Vagina (tissue), 2 donors: ENCODE measurements around the gene TMIGD2. TPM values are rescaled to one million over a fixed set of nuclear protein-coding genes. Genes with fewer than 3 reads are reported as not detected.

Source experiments
- DNase-seq, 2 donors: peaks; one replicate each; pipeline ENCODE4 v3.0.0-alpha.2; 2017; ENCODE audit errors: extremely low spot score in 2 of 2
- H3K27ac ChIP-seq: fragments of 200-600 bp; sonication (generic); one replicate; pipeline ENCODE4 v1.5.1; 2019
- H3K27me3 ChIP-seq: fragments of 200-600 bp; sonication (generic); one replicate; pipeline ENCODE4 v1.5.1; 2019
- H3K36me3 ChIP-seq, 2 donors: fragments of 200-600 bp; sonication (generic); one replicate each; pipeline ENCODE4 v1.5.1; 2017 to 2019
- H3K4me1 ChIP-seq: fragments of 200-600 bp; sonication (generic); one replicate; pipeline ENCODE4 v1.5.1; 2019
- H3K4me3 ChIP-seq, 2 donors: fragments of 200-600 bp; sonication (generic); 1 replicate in 1 of 2; 2 replicates in 1 of 2; pipeline ENCODE4 v1.5.1; 2016 to 2019
- H3K9me3 ChIP-seq: fragments of 200-600 bp; sonication (generic); one replicate; pipeline ENCODE4 v1.5.1; 2019
- POLR2A ChIP-seq, 2 donors: fragments of 450-650 bp; IDR thresholded peaks; one replicate each; pipeline ENCODE4 v1.6.1; 2017; ENCODE audit warnings: antibody characterized with exemption in 2 of 2, mild to moderate bottlenecking in 2 of 2, moderate library complexity in 2 of 2
- POLR2AphosphoS5 ChIP-seq, 2 donors: sonication (generic); formaldehyde crosslinking; IDR thresholded peaks; one replicate each; pipeline ENCODE4 v1.9.0; 2017; ENCODE audit warnings: antibody characterized with exemption in 2 of 2, mild to moderate bottlenecking in 2 of 2, low read depth in 1 of 2; ENCODE audit not compliant: insufficient read depth in 1 of 2
- intact Hi-C: fragments of 100-400 bp; cut with DNase I; formaldehyde crosslinking; loops from one replicate; pipeline ENCODE4 v1.15.1; 2023
- total RNA-seq: library from RNA; depleted of rRNA; stranded (reverse); fragments of >200 nt; gene quantifications from one replicate; pipeline ENCODE4 v1.2.3, GENCODE V29; 2016
- TF ChIP-seq, protein P1 (sequence below), 3 experiments: fragments of 450-650 bp in 2 of 3; fragments of 200-600 bp in 1 of 3; sonication (generic) in 1 of 3; IDR thresholded peaks; one replicate each; pipeline ENCODE4 v1.5.1; 2017 to 2019; ENCODE audit warnings: antibody characterized with exemption in 3 of 3, mild to moderate bottlenecking in 2 of 3, moderate library complexity in 2 of 3

TMIGD2 gene
- total RNA-seq, 1 donor from 2014 or later = not detected

DNA sequence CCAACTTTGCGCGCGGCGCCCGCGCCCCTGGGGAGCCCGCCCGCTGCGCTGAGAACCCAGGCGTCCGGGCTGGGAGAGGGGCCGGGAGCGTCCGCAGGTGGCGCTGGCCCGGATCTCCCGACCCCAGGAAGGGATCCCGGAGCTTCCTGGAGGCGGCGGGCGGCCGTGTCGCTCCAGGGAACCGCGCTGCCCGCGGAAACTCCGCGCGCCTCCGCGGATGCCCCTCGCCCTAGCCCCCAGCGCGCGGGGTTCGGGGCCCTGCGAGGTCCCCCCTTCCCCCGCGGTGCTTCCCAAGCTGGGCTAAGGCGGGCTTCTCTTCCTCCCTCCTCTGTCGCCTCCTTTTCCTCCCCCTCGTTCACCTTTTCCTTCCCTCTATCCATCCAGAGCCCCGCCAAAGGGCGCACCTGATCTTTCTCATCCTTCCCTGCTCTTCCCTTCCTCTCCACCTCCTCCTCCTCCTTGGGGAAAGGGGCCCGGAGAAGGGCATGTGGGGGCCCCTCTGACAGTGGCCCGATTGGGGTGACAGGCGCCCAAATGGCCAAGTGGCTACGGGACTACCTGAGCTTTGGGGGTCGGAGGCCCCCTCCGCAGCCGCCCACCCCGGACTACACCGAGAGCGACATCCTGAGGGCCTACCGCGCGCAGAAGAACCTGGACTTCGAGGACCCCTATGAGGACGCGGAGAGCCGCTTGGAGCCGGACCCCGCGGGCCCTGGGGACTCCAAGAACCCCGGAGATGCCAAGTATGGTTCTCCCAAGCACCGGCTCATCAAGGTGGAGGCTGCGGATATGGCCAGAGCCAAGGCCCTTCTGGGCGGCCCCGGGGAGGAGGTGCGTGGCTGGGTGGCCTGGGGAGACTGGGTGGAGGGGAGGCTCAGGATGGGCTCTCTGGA lies 22.4 kb downstream of the TMIGD2 start:
- H3K9me3 ChIP-seq = no peaks in the 10 kb centered on the region
- H3K4me1 ChIP-seq = peaks cover 19% of the 10 kb centered on the region
- intact Hi-C loops = loop anchor here (10.0 kb wide), 1 partner anchor 115 kb away; no protein-coding TSS in a partner anchor
- no peaks in the 10 kb centered on the region for H3K36me3 ChIP-seq
- DNase-seq = no peak
- peak overlapping the region; percentile 18 to 22 for H3K4me3 ChIP-seq
- TF ChIP-seq POLR2AphosphoS5 (IDR thresholded peaks at IDR 0.05; ENCODE audit: insufficient read depth in 1 of 2, low read depth in 1 of 2) = no peak
- TF ChIP-seq POLR2A (IDR thresholded peaks at IDR 0.05) = no peak
- TF ChIP-seq, protein P1, sequence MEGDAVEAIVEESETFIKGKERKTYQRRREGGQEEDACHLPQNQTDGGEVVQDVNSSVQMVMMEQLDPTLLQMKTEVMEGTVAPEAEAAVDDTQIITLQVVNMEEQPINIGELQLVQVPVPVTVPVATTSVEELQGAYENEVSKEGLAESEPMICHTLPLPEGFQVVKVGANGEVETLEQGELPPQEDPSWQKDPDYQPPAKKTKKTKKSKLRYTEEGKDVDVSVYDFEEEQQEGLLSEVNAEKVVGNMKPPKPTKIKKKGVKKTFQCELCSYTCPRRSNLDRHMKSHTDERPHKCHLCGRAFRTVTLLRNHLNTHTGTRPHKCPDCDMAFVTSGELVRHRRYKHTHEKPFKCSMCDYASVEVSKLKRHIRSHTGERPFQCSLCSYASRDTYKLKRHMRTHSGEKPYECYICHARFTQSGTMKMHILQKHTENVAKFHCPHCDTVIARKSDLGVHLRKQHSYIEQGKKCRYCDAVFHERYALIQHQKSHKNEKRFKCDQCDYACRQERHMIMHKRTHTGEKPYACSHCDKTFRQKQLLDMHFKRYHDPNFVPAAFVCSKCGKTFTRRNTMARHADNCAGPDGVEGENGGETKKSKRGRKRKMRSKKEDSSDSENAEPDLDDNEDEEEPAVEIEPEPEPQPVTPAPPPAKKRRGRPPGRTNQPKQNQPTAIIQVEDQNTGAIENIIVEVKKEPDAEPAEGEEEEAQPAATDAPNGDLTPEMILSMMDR (IDR thresholded peaks at IDR 0.05) = no peak
- peaks cover 12% of the 10 kb centered on the region for H3K27me3 ChIP-seq
- no peak overlapping the region for H3K27ac ChIP-seq

DNA sequence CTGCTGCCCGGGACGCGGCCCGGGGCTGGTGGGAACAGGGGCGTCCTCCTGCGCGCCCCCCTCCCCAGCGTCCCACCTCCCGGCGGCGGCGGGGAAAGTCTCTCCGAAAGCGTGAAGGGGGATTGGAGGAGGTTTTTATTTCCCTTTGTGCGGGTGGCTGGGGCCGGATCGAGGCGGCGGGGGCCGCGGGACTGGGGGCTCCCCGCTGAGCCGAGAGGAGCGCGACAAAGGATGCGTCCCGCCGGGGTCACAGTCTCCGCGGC lies 23.0 kb downstream of the TMIGD2 start:
- Histone ChIP-seq H3K27ac (no peak overlapping the region), H3K9me3 (no peaks in the 10 kb centered on the region), H3K27me3 (peaks cover 12% of the 10 kb centered on the region), H3K36me3 (no peaks in the 10 kb centered on the region), H3K4me1 (peaks cover 19% of the 10 kb centered on the region), H3K4me3 (peak overlapping the region; percentile 18 to 22)
- DNase-seq = no peak
- TF ChIP-seq POLR2A (IDR thresholded peaks at IDR 0.05) = no peak
- TF ChIP-seq, protein P1 (IDR thresholded peaks at IDR 0.05) = no peak
- no peak for TF ChIP-seq POLR2AphosphoS5 (IDR thresholded peaks at IDR 0.05; ENCODE audit: insufficient read depth in 1 of 2, low read depth in 1 of 2)
- intact Hi-C loops = loop anchor here (10.0 kb wide), 1 partner anchor 116 kb away; no protein-coding TSS in a partner anchor

DNA sequence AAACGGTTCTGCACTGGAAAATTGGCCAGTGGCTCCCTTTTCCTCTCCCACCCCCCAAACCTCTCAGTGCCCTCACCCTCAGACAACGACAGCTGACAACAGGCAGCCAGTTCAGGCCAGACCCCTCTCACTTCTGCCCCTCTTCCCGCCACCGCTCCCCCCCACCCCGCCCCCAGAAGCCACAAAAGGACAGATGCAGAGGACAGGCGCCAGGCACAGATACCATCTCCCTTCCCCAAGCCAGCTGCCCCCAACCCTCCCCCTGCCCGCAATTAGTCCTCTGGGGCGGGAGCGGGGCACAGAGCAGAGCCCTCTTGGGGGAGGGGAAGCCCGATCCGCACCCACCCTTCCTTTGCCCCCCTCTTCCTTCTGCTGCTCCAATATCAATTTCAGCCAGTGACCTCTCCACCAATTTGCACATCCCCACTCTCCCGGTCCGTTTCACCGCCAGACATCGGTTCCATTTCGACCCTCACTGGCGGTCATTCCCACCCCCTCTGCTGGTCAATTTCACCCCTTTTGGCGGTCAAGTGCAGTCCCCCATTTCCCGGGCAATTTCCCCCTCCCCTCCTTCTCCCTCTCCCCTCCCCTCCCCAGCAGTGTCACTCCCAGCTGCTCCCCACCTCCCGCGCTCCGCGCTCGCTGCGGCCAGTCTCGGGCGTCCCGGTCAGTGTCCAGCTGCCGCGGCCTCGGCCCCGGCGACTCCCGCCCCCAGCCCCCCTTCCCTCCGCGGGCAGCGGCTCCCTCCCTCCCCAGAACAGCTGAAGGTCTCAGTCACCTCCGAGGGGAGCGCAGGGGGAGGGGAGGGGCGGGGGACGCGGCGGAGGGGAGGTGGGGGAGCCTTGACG lies 23.5 kb downstream of the TMIGD2 start, which contains the start of gene SHD:
Gene SHD (plus strand): TSS at position 848 of the 848 bp plus-strand sequence. CDS start 798 bp downstream, outside the sequence.
- H3K36me3 ChIP-seq = no peaks in the 10 kb centered on the region
- H3K27me3 ChIP-seq = peaks cover 12% of the 10 kb centered on the region
- H3K27ac ChIP-seq = no peak within 1 kb of the TSS
- no peak for DNase-seq
- H3K4me3 ChIP-seq = peak within 1 kb of the TSS; percentile 18 to 22
- intact Hi-C loops = loop anchor here (10.0 kb wide), 1 partner anchor 116 kb away; no protein-coding TSS in a partner anchor
- H3K4me1 ChIP-seq = peaks cover 19% of the 10 kb centered on the region
- TF ChIP-seq, protein P1 (IDR thresholded peaks at IDR 0.05) = no peak
- TF ChIP-seq POLR2A (IDR thresholded peaks at IDR 0.05) (no peak), POLR2AphosphoS5 (IDR thresholded peaks at IDR 0.05; ENCODE audit: insufficient read depth in 1 of 2, low read depth in 1 of 2) (no peak)
- H3K9me3 ChIP-seq = no peaks in the 10 kb centered on the region

DNA sequence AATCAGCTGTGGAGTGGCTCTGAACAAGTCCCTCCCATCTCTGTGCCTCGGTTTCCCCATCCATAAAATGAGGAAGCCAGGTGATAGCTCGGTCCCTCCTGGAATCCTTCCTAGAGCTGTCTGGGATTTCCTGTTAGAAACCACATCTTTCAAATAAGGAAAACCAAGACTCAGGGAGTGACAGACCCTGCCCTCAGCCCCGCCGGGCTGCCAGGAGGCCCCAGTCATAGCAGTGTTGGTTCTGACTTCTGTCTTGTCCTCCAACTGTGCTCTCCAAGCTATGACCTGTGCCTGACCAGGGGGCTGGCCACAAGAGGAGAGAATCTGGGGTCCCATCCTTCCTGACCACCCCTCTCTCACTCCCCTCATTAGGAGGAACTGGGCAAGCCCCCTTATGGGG lies 24.2 kb downstream of the TMIGD2 start:
- Histone ChIP-seq H3K4me1 (peaks cover 19% of the 10 kb centered on the region), H3K4me3 (no peak overlapping the region), H3K9me3 (no peaks in the 10 kb centered on the region), H3K27ac (no peak overlapping the region), H3K36me3 (no peaks in the 10 kb centered on the region), H3K27me3 (peaks cover 12% of the 10 kb centered on the region)
- TF ChIP-seq POLR2AphosphoS5 (IDR thresholded peaks at IDR 0.05; ENCODE audit: insufficient read depth in 1 of 2, low read depth in 1 of 2) = no peak
- TF ChIP-seq, protein P1 (IDR thresholded peaks at IDR 0.05) = no peak
- no peak for TF ChIP-seq POLR2A (IDR thresholded peaks at IDR 0.05)
- intact Hi-C loops = loop anchor here (10.0 kb wide), 1 partner anchor 117 kb away; no protein-coding TSS in a partner anchor
- no peak for DNase-seq
